Kidney epithelial cell (primary cell): Measurements from ENCODE around the gene TBC1D21. TPM values are rescaled to one million over a fixed set of nuclear protein-coding genes. Genes with fewer than 3 reads are reported as not detected.

Source experiments
- DNase-seq: peaks from one replicate; pipeline ENCODE4 v3.0.0-alpha.2; 2010; ENCODE audit warnings: low read depth
- H3K27me3 ChIP-seq: 2 replicates; pipeline ENCODE4 v1.6.0; 2011; ENCODE audit warnings: low read length; ENCODE audit not compliant: control insufficient read depth, insufficient read depth
- H3K36me3 ChIP-seq: 2 replicates; pipeline ENCODE4 v1.5.1; 2011; ENCODE audit warnings: low read length; ENCODE audit not compliant: control insufficient read depth, insufficient read depth
- H3K4me3 ChIP-seq: 2 replicates; pipeline ENCODE4 v1.5.1; 2011; ENCODE audit warnings: low read depth, mild to moderate bottlenecking, control low read depth, low read length
- total RNA-seq: library from RNA; depleted of rRNA; stranded (reverse); fragments of >200 nt; gene quantifications from 2 replicates; pipeline ENCODE4 v1.2.3, GENCODE V29; 2015
- TF ChIP-seq, protein P1 (sequence below): IDR thresholded peaks from 2 replicates; pipeline ENCODE4 v1.5.1; 2011; ENCODE audit warnings: mild to moderate bottlenecking, moderate library complexity, low read length, control low read depth, inconsistent platforms; ENCODE audit not compliant: insufficient read depth, poor library complexity, severe bottlenecking

The TBC1D21 gene, protein sequence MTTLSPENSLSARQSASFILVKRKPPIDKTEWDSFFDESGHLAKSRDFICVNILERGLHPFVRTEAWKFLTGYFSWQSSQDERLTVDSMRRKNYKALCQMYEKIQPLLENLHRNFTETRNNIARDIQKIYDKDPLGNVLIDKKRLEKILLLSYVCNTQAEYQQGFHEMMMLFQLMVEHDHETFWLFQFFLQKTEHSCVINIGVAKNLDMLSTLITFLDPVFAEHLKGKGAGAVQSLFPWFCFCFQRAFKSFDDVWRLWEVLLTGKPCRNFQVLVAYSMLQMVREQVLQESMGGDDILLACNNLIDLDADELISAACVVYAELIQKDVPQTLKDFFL
- not detected in 2 replicates for total RNA-seq

DNA sequence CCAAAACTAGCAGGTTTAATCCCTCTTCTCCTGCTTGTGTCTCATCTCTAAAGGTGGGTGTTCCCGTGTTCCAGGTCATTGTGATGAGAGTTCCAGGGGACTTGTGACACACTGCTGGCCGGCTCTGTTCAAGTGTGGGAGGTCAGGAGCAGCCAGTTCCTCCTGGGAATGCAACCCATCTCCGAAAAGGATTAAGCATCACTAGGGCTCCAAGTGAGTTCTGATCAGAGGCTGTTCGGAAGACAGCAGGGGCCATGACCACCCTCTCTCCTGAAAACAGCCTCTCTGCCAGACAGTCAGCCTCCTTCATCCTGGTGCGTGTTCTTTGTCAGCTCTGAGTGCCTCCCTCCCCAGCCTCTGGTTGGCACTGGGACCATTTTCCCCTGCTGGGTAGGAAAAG, at the start of gene TBC1D21:
TBC1D21 (plus strand) TSS at position 109 of the 400 bp plus-strand sequence; CDS start at position 255, 146 bp downstream.
- DNase-seq = no peak
- TF ChIP-seq, protein P1, sequence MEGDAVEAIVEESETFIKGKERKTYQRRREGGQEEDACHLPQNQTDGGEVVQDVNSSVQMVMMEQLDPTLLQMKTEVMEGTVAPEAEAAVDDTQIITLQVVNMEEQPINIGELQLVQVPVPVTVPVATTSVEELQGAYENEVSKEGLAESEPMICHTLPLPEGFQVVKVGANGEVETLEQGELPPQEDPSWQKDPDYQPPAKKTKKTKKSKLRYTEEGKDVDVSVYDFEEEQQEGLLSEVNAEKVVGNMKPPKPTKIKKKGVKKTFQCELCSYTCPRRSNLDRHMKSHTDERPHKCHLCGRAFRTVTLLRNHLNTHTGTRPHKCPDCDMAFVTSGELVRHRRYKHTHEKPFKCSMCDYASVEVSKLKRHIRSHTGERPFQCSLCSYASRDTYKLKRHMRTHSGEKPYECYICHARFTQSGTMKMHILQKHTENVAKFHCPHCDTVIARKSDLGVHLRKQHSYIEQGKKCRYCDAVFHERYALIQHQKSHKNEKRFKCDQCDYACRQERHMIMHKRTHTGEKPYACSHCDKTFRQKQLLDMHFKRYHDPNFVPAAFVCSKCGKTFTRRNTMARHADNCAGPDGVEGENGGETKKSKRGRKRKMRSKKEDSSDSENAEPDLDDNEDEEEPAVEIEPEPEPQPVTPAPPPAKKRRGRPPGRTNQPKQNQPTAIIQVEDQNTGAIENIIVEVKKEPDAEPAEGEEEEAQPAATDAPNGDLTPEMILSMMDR = no peak
- H3K36me3 ChIP-seq = no peaks in the 10 kb centered on the region
- no peak within 1 kb of the TSS for H3K4me3 ChIP-seq
- peaks cover 15% of the 10 kb centered on the region for H3K27me3 ChIP-seq

DNA sequence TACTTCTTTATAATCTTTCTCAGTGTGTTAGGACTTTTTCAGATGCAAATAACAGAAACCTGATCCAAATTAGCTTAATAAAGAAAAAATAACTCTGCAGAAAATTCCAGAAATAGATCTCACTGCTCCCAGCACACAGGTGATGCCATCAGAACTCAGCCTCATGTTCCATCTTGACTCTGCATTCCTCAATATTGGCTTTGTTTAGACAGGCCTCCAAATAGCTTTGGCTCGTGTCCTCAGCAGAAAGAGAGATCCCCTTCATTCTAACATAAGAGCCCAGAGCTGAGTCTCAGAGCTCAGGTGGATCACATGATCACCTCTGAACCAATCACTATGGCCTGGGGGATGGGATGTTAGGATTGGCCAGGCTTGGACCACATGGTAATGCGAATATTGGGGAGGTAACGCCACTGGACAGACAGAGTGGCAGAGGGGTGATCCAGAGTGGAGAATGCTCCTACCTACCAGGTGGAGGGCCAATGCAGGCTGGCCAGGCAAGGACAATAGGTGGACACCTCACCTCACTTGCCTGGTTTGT, 46.6 kb upstream of the TBC1D21 start:
- DNase-seq = no peak
- H3K36me3 ChIP-seq = no peaks in the 10 kb centered on the region
- TF ChIP-seq, protein P1 = no peak

DNA sequence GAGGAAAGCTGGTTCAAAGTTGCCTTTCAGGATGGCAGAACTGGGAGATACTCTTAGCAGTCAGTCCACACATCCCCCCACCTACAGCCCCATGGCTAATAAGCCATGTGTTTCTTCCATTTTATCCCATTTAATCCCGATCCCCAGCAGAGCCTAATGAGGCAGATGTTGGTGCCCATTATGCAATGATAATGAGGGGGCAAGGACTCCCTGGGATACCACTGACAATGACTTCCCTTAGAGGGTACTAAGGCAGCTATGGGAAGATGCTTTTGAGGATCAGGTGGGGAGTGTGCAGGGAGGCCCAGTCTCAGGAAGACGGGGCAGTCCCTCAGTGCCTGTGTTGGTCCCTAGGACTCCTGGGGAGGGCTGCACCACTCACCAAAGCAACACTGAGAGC, 43.8 kb upstream of the TBC1D21 start:
- Histone ChIP-seq H3K4me3 (no peak overlapping the region), H3K36me3 (no peaks in the 10 kb centered on the region), H3K27me3 (peaks cover 9% of the 10 kb centered on the region)
- DNase-seq = no peak
- TF ChIP-seq, protein P1 = no peak

More for the DNA sequence above, 46.6 kb upstream of the TBC1D21 start:
- H3K27me3 ChIP-seq = peaks cover 9% of the 10 kb centered on the region
- H3K4me3 ChIP-seq = no peak overlapping the region

DNA sequence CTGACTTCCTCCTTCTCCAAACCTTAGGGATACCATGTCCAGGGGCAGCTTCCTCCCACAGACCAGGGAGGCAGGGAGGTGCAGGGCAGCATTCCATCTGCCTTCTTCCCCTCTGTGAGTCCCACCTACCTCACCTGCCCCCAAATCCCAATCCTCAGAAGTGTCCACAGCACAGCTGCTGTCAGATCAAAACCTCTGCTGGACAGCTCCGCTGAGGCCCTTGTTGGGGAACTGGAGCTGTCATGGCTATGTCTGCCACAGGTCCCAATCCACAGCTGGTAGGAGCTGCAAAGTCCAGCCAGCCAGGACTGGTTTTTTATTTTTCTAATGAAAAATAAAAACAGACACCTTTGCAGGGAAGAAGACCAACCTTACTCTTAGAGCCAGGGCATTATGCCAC, 40.7 kb upstream of the TBC1D21 start:
- TF ChIP-seq, protein P1 = no peak
- Histone ChIP-seq H3K27me3 (peaks cover 8% of the 10 kb centered on the region), H3K4me3 (no peak overlapping the region), H3K36me3 (no peaks in the 10 kb centered on the region)
- no peak for DNase-seq

DNA sequence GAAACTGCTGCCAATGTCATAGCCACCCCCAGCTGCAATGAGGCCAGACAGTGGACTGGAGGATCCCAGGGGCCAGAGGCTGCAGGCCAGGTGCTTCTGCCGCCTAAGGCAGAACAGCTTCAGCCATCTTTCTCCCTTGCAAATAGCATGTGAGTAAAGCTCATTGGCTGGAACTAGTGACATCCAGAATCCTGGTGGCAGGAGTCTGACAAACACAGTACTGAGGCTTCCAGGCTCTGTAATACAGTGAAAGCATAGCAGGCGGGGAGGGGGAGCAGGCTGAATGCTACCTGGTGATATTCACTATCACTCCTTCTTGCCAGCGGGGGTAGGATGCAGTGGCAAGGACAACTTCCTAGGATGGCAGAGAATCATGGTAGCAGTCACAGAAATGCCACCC, 36.5 kb upstream of the TBC1D21 start:
- Histone ChIP-seq H3K36me3 (no peaks in the 10 kb centered on the region), H3K4me3 (no peak overlapping the region), H3K27me3 (peaks cover 12% of the 10 kb centered on the region)
- DNase-seq = no peak
- TF ChIP-seq, protein P1 = no peak
